Measurements from ENCODE around the gene GRAP2.

The GRAP2 gene

GRCh38 chr22:39936523-39937145 is 35.8 kb downstream of the GRAP2 start:
- H3K27me3 ChIP-seq (ENCODE audit: control insufficient read depth in 1 of 2, insufficient read depth in 2 of 2, low read length in 2 of 2), result peaks cover 6 to 11% of the 10 kb centered on the region in 2 donors
- no peaks in the 10 kb centered on the region for H3K4me1 ChIP-seq (ENCODE audit: control insufficient read depth, insufficient read depth, low read length)
- H3K27ac ChIP-seq (ENCODE audit: low read length), result no peak overlapping the region

DNA sequence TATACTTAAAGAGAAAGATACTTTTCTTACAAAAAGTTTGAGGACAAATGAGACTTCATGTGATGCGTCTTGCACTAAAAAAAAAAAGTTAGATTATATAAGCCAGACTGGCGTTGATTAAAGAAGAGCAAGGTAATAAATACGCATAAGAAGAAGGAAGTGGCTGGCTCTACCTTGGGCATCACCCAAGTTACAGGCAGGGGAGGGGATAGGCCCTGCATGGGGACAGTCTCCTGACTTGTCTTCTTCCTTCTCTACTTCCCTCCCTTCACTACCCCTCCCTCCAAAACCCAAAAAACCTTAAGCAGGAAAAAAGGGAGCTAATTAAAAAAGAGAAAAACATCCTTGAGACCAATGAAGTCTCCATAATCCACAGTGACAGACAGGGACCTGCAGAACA is 37.0 kb downstream of the GRAP2 start:
- Histone ChIP-seq H3K27me3 (ENCODE audit: control insufficient read depth in 1 of 2, insufficient read depth in 2 of 2, low read length in 2 of 2) (peaks cover 4 to 11% of the 10 kb centered on the region in 2 donors), H3K27ac (ENCODE audit: low read length) (no peak overlapping the region), H3K4me1 (ENCODE audit: control insufficient read depth, insufficient read depth, low read length) (no peaks in the 10 kb centered on the region), H3K9ac (ENCODE audit: low read length in 2 of 2) (no peak overlapping the region), H3K9me3 (ENCODE audit: control insufficient read depth in 2 of 2, low read length in 2 of 2) (no peaks in the 10 kb centered on the region), H3K4me3 (ENCODE audit: low read length in 2 of 2) (no peak overlapping the region), H3K36me3 (ENCODE audit: control insufficient read depth in 2 of 2, insufficient read depth in 2 of 2, low read length in 2 of 2) (no peaks in the 10 kb centered on the region)

More at GRCh38 chr22:39936523-39937145, 35.8 kb downstream of the GRAP2 start:
- no peak overlapping the region for H3K4me3 ChIP-seq (ENCODE audit: low read length in 2 of 2)
- H3K9me3 ChIP-seq (ENCODE audit: control insufficient read depth in 2 of 2, low read length in 2 of 2), result no peaks in the 10 kb centered on the region
- H3K36me3 ChIP-seq (ENCODE audit: control insufficient read depth in 2 of 2, insufficient read depth in 2 of 2, low read length in 2 of 2), result no peaks in the 10 kb centered on the region
- no peak overlapping the region for H3K9ac ChIP-seq (ENCODE audit: low read length in 2 of 2)

GRCh38 chr22:39938509-39939111 is 37.7 kb downstream of the GRAP2 start:
- Histone ChIP-seq H3K36me3 (ENCODE audit: control insufficient read depth in 2 of 2, insufficient read depth in 2 of 2, low read length in 2 of 2) (no peaks in the 10 kb centered on the region), H3K27me3 (ENCODE audit: control insufficient read depth in 1 of 2, insufficient read depth in 2 of 2, low read length in 2 of 2) (peaks cover 4 to 10% of the 10 kb centered on the region in 2 donors), H3K9ac (ENCODE audit: low read length in 2 of 2) (no peak overlapping the region), H3K27ac (ENCODE audit: low read length) (no peak overlapping the region), H3K4me3 (ENCODE audit: low read length in 2 of 2) (no peak overlapping the region), H3K4me1 (ENCODE audit: control insufficient read depth, insufficient read depth, low read length) (no peaks in the 10 kb centered on the region), H3K9me3 (ENCODE audit: control insufficient read depth in 2 of 2, low read length in 2 of 2) (no peaks in the 10 kb centered on the region)

GRCh38 chr22:39939830-39940229 is 38.9 kb downstream of the GRAP2 start:
- Histone ChIP-seq H3K27me3 (ENCODE audit: control insufficient read depth in 1 of 2, insufficient read depth in 2 of 2, low read length in 2 of 2) (peaks cover 3 to 10% of the 10 kb centered on the region in 2 donors), H3K9me3 (ENCODE audit: control insufficient read depth in 2 of 2, low read length in 2 of 2) (no peaks in the 10 kb centered on the region), H3K4me1 (ENCODE audit: control insufficient read depth, insufficient read depth, low read length) (no peaks in the 10 kb centered on the region), H3K9ac (ENCODE audit: low read length in 2 of 2) (no peak overlapping the region), H3K27ac (ENCODE audit: low read length) (no peak overlapping the region), H3K36me3 (ENCODE audit: control insufficient read depth in 2 of 2, insufficient read depth in 2 of 2, low read length in 2 of 2) (no peaks in the 10 kb centered on the region), H3K4me3 (ENCODE audit: low read length in 2 of 2) (no peak overlapping the region)

DNA sequence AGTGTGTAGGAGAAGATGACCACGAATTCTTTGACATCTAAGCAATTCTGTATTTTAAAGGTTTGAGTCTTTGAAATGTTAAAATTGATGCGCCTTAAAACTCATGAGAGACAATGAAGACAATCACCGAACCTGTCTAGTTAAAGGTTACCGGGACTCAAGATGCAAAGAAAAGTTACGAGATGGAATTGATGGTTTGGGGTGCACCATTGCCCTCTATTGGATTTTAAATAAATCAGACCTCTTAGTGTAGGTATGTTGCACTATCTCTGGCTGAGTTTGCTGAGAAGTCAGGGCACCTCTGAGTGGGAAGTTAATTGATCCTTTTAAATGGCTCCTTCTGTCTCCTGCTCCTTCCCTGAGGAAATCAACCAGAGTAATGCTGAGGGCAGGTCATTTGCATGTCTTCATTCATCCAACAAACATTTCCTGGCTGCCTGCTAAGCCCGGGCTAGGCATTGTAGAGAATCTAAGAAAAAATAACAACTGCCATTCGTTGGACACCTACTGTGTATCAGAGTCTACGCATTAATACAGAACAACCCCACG is 39.9 kb downstream of the GRAP2 start:
- Histone ChIP-seq H3K9ac (ENCODE audit: low read length in 2 of 2) (no peak overlapping the region), H3K27me3 (ENCODE audit: control insufficient read depth in 1 of 2, insufficient read depth in 2 of 2, low read length in 2 of 2) (peaks cover 3 to 8% of the 10 kb centered on the region in 2 donors), H3K27ac (ENCODE audit: low read length) (no peak overlapping the region), H3K4me3 (ENCODE audit: low read length in 2 of 2) (no peak overlapping the region), H3K9me3 (ENCODE audit: control insufficient read depth in 2 of 2, low read length in 2 of 2) (no peaks in the 10 kb centered on the region), H3K36me3 (ENCODE audit: control insufficient read depth in 2 of 2, insufficient read depth in 2 of 2, low read length in 2 of 2) (no peaks in the 10 kb centered on the region), H3K4me1 (ENCODE audit: control insufficient read depth, insufficient read depth, low read length) (no peaks in the 10 kb centered on the region)

- H3K27me3 ChIP-seq (ENCODE audit: control insufficient read depth in 1 of 2, insufficient read depth in 2 of 2, low read length in 2 of 2), result peaks cover 3 to 8% of the 10 kb centered on the region in 2 donors
- no peaks in the 10 kb centered on the region for H3K9me3 ChIP-seq (ENCODE audit: control insufficient read depth in 2 of 2, low read length in 2 of 2)
- H3K4me3 ChIP-seq (ENCODE audit: low read length in 2 of 2), result no peak overlapping the region
- no peaks in the 10 kb centered on the region for H3K36me3 ChIP-seq (ENCODE audit: control insufficient read depth in 2 of 2, insufficient read depth in 2 of 2, low read length in 2 of 2)
- no peaks in the 10 kb centered on the region for H3K4me1 ChIP-seq (ENCODE audit: control insufficient read depth, insufficient read depth, low read length)
- no peak overlapping the region for H3K9ac ChIP-seq (ENCODE audit: low read length in 2 of 2)
- H3K27ac ChIP-seq (ENCODE audit: low read length), result no peak overlapping the region
These were observed 40.7 kb downstream of the GRAP2 start for GRCh38 chr22:39941601-39942000.

GRCh38 chr22:39942439-39943230 is 41.8 kb downstream of the GRAP2 start:
- Histone ChIP-seq H3K9me3 (ENCODE audit: control insufficient read depth in 2 of 2, low read length in 2 of 2) (no peaks in the 10 kb centered on the region), H3K4me1 (ENCODE audit: control insufficient read depth, insufficient read depth, low read length) (no peaks in the 10 kb centered on the region), H3K4me3 (ENCODE audit: low read length in 2 of 2) (no peak overlapping the region), H3K9ac (ENCODE audit: low read length in 2 of 2) (no peak overlapping the region), H3K36me3 (ENCODE audit: control insufficient read depth in 2 of 2, insufficient read depth in 2 of 2, low read length in 2 of 2) (no peaks in the 10 kb centered on the region), H3K27ac (ENCODE audit: low read length) (no peak overlapping the region), H3K27me3 (ENCODE audit: control insufficient read depth in 1 of 2, insufficient read depth in 2 of 2, low read length in 2 of 2) (peaks cover 3% of the 10 kb centered on the region in 2 donors)

- Histone ChIP-seq H3K4me3 (ENCODE audit: low read length in 2 of 2) (no peak overlapping the region), H3K27ac (ENCODE audit: low read length) (no peak overlapping the region), H3K4me1 (ENCODE audit: control insufficient read depth, insufficient read depth, low read length) (no peaks in the 10 kb centered on the region), H3K9ac (ENCODE audit: low read length in 2 of 2) (no peak overlapping the region), H3K36me3 (ENCODE audit: control insufficient read depth in 2 of 2, insufficient read depth in 2 of 2, low read length in 2 of 2) (no peaks in the 10 kb centered on the region), H3K9me3 (ENCODE audit: control insufficient read depth in 2 of 2, low read length in 2 of 2) (no peaks in the 10 kb centered on the region), H3K27me3 (ENCODE audit: control insufficient read depth in 1 of 2, insufficient read depth in 2 of 2, low read length in 2 of 2) (peaks cover 2 to 3% of the 10 kb centered on the region in 2 donors)
These were observed 42.5 kb downstream of the GRAP2 start for GRCh38 chr22:39943337-39943736.

DNA sequence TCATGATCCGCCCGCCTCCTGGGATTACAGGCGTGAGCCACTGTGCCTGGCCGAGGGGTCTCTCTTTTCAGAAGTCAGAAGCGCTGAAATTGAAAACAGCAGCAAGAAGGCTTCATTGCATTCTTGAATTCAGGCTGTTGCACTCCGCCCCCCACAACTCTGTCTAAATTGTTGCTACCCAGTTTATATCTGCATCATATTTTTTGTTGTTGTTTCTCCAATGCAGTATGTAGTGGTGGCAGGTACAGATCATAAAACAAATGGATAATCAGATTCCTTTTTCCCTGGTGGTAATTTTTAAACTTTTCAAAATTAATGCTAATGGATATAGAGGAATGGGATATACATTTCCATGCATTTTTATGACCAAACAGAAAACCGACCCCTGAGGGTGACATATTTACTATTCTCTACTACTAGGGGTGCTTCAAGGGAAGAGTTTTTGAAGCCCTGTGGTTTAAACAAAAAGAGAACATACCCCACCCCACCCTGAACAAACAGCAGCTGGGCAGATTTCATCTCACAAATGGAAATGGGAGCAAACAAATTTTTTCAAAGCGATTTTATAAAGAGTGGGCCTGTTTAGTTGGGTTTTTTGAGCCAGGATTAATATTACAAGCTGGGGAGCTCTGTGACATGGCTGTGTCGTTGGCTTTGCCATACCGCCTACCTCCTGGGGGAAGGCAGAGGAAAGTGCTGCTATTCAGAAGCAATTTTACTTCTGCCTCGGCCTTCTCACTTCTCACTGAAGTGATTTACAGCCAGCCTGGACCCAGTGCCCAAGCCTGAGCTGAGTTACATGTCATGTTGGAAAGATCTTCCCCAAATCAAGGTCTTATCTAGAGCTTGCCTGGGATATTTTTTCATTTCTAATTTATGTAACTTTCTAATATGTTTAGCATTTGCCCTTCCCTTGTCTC is 43.3 kb downstream of the GRAP2 start:
- Histone ChIP-seq H3K4me1 (ENCODE audit: control insufficient read depth, insufficient read depth, low read length) (no peaks in the 10 kb centered on the region), H3K9me3 (ENCODE audit: control insufficient read depth in 2 of 2, low read length in 2 of 2) (no peaks in the 10 kb centered on the region), H3K4me3 (ENCODE audit: low read length in 2 of 2) (no peak overlapping the region), H3K27ac (ENCODE audit: low read length) (no peak overlapping the region), H3K9ac (ENCODE audit: low read length in 2 of 2) (no peak overlapping the region), H3K36me3 (ENCODE audit: control insufficient read depth in 2 of 2, insufficient read depth in 2 of 2, low read length in 2 of 2) (no peaks in the 10 kb centered on the region), H3K27me3 (ENCODE audit: control insufficient read depth in 1 of 2, insufficient read depth in 2 of 2, low read length in 2 of 2) (peaks cover 2 to 3% of the 10 kb centered on the region in 2 donors)

- no peak overlapping the region for H3K9ac ChIP-seq (ENCODE audit: low read length in 2 of 2)
- H3K27ac ChIP-seq (ENCODE audit: low read length), result no peak overlapping the region
- no peaks in the 10 kb centered on the region for H3K36me3 ChIP-seq (ENCODE audit: control insufficient read depth in 2 of 2, insufficient read depth in 2 of 2, low read length in 2 of 2)
- H3K4me1 ChIP-seq (ENCODE audit: control insufficient read depth, insufficient read depth, low read length), result no peaks in the 10 kb centered on the region
- peaks cover 0 to 2% of the 10 kb centered on the region in 2 donors for H3K9me3 ChIP-seq (ENCODE audit: control insufficient read depth in 2 of 2, low read length in 2 of 2)
- H3K27me3 ChIP-seq (ENCODE audit: control insufficient read depth in 1 of 2, insufficient read depth in 2 of 2, low read length in 2 of 2), result peaks cover 3 to 8% of the 10 kb centered on the region in 2 donors
- no peak overlapping the region for H3K4me3 ChIP-seq (ENCODE audit: low read length in 2 of 2)
These were observed 45.2 kb downstream of the GRAP2 start for GRCh38 chr22:39946126-39946502.

Measured in stomach smooth muscle (tissue), 2 donors.